ENCODE data around the gene PCDHGA4.
"Not testable (repeated sequence)": the region's sequence is repeated elsewhere in the genome, so short reads cannot be mapped to it uniquely, and the experiment has no call there.

PCDHGA4 gene

DNA sequence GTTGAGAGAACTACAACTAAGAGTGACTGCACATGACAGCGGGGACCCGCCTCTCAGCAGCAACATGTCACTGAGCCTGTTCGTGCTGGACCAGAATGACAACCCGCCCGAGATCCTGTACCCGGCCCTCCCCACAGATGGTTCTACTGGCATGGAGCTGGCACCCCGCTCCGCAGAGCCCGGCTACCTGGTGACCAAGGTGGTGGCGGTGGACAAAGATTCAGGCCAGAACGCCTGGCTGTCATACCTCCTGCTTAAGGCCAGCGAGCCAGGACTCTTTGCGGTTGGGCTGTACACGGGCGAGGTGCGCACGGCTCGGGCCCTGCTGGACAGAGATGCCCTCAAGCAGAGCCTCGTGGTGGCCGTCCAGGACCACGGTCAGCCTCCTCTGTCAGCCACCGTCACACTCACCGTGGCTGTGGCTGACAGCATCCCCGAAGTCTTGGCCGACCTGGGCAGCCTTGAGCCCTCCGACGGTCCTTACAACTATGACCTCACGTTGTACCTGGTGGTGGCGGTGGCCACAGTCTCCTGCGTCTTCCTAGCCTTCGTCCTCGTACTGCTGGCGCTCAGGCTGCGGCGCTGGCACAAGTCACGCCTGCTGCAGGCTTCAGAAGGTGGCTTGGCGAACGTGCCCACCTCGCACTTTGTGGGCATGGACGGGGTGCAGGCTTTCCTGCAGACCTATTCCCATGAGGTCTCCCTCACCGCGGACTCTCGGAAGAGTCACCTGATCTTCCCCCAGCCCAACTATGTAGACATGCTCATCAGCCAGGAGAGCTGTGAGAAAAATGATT lies 29.8 kb downstream of the PCDHGA4 start:
- no peak for DNase-seq

GRCh38 chr5:141387557-141388311 lies 32.9 kb downstream of the PCDHGA4 start, which contains the start of gene PCDHGB4:
PCDHGB4 (plus strand) TSS chr5:141387698; CDS start chr5:141387885, 187 bp downstream.
- DNase-seq, result not testable (repeated sequence)

GRCh38 chr5:141388661-141389060 lies 33.8 kb downstream of the PCDHGA4 start:
- DNase-seq, result no peak

GRCh38 chr5:141389153-141390042 lies 34.6 kb downstream of the PCDHGA4 start:
- DNase-seq, result no peak

DNA sequence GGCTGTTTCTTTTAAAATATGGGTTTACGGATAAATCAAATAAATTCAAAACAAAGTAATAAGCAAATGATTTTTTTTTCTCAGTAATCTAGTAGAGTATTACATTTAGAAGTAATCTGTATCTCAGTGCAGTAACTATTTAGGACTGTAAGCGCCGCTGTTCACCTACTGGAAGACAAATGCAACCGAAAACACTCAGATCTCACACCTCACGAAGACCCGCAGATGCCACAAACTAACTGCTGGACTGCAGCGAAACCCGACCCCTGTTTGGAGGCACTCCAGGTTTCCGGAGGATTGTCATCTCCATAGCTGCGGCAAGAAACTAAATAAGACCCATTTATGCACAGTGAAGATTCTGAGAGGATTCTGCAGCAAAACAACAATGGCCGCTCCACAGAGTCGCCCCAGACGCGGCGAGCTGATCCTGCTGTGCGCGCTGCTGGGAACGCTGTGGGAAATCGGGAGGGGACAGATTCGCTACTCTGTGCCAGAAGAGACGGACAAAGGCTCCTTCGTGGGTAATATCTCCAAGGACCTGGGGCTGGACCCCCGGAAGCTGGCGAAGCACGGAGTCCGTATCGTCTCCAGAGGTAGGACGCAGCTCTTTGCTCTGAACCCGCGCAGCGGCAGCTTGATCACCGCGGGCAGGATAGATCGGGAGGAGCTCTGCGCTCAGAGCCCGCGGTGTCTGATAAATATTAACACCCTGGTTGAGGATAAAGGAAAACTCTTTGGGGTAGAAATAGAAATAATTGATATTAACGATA lies 37.8 kb downstream of the PCDHGA4 start, which contains the start of gene PCDHGA8:
TSS of gene PCDHGA8 (plus strand) at position 205 of the 770 bp plus-strand sequence. CDS start at position 386, 181 bp downstream.
- DNase-seq, result no peak

DNA sequence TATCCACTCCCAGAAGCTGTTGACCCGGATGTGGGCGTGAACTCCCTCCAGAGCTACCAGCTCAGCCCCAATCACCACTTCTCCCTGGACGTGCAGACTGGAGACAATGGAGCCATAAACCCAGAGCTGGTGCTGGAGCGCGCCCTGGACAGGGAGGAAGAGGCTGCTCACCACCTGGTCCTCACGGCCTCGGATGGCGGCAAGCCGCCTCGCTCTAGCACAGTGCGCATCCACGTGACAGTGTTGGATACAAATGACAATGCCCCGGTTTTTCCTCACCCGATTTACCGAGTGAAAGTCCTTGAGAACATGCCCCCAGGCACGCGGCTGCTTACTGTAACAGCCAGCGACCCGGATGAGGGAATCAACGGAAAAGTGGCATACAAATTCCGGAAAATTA lies 38.4 kb downstream of the PCDHGA4 start:
- DNase-seq, result no peak

DNA sequence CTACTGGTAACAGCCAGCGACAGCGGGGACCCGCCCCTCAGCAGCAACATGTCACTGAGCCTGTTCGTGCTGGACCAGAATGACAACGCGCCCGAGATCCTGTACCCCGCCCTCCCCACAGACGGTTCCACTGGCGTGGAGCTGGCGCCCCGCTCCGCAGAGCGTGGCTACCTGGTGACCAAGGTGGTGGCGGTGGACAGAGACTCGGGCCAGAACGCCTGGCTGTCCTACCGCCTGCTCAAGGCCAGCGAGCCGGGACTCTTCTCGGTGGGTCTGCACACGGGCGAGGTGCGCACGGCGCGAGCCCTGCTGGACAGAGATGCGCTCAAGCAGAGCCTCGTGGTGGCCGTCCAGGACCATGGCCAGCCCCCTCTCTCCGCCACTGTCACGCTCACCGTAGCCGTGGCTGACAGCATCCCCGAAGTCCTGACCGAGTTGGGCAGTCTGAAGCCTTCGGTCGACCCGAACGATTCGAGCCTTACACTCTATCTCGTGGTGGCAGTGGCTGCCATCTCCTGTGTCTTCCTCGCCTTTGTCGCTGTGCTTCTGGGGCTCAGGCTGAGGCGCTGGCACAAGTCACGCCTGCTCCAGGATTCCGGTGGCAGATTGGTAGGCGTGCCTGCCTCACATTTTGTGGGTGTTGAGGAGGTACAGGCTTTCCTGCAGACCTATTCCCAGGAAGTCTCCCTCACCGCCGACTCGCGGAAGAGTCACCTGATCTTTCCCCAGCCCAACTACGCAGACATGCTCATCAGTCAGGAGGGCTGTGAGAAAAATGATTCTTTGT lies 39.8 kb downstream of the PCDHGA4 start:
- DNase-seq, result not testable (repeated sequence)

GRCh38 chr5:141397756-141398551 lies 43.1 kb downstream of the PCDHGA4 start, which contains the start of gene PCDHGB5:
PCDHGB5 (plus strand) TSS chr5:141397947; CDS start chr5:141398128, 181 bp downstream.
- DNase-seq, result peak in 1 of 14 donors; percentile 17

DNA sequence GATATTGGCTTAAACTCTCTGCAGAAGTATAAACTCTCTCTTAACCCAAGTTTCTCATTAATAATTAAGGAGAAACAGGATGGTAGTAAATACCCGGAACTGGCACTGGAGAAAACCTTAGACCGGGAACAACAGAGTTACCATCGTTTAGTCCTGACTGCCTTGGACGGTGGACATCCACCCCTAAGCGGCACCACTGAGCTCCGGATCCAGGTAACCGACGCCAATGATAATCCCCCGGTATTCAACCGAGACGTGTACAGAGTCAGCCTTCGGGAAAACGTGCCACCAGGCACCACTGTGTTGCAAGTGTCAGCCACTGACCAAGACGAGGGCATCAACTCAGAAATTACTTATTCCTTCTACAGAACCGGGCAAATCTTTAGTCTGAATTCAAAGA lies 43.8 kb downstream of the PCDHGA4 start:
- DNase-seq, result no peak

DNA sequence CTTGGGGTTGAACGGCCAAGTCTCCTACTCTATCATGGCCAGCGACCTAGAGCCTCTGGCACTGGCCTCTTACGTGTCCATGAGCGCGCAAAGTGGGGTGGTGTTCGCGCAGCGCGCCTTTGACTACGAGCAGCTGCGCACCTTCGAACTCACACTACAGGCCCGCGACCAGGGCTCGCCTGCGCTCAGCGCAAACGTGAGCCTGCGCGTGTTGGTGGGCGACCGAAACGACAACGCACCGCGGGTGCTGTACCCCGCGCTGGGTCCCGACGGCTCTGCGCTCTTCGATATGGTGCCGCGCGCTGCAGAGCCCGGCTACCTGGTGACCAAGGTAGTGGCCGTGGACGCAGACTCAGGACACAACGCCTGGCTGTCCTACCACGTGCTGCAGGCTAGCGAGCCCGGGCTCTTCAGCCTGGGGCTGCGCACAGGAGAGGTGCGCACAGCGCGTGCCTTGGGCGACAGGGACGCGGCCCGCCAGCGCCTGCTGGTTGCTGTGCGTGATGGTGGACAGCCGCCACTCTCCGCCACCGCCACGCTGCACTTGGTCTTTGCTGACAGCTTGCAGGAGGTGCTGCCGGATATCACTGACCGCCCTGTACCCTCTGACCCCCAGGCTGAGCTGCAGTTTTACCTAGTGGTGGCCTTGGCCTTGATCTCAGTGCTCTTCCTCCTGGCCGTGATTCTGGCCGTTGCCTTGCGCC lies 44.9 kb downstream of the PCDHGA4 start:
- DNase-seq, result no peak

DNA sequence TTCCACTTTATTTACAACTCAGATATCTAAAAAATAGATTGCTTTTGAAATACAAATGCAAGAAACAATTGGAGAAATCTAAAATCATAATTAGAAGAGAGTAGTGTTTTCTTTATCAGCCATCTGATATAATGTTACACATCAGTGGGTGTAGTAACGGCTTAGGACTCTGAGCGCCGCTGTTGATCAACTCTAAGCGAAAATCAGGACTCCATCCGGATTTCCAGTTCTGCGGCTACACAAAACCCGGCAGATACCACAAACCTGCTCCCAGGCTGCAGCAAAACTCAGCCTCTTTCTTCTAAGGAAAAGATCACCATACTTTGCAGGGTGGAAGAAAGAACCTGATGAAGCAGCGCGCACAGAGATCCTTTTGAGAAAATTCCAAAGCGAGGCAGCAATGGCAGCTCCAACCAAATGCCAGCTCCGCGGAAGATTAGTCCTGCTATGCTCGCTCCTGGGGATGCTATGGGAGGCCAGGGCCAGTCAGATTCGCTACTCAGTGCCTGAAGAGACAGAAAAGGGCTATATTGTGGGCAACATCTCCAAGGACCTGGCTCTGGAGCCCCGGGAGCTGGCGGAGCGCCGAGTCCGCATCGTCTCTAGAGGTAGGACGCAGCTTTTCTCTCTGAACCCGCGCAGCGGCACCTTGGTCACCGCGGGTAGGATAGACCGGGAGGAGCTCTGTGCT lies 47.9 kb downstream of the PCDHGA4 start, which contains the start of gene PCDHGA9:
TSS of gene PCDHGA9 (plus strand) at position 226 of the 691 bp plus-strand sequence. CDS start at position 401, 175 bp downstream.
- peak in 1 of 14 donors; percentile 2 for DNase-seq

GRCh38 chr5:141403387-141403786 lies 48.6 kb downstream of the PCDHGA4 start:
- no peak for DNase-seq
